BJ (cell line): ENCODE measurements around the gene ACOXL. TPM values are rescaled to one million over a fixed set of nuclear protein-coding genes. Genes with fewer than 3 reads are reported as not detected.

ENCODE experiments used
- CTCF ChIA-PET: fragments of 350-600 bp; formaldehyde crosslinking; extraction: SDS; loops from one replicate; lab custom pipeline; 2021; ENCODE audit warnings: antibody characterized with exemption, inconsistent platforms; lab: Yijun Ruan, JAX
- POLR2A ChIA-PET: fragments of 300-600 bp; sonication (Branson Sonifier 250); formaldehyde crosslinking; extraction: SDS; loops from one replicate; lab custom pipeline; 2021; ENCODE audit warnings: antibody characterized with exemption; lab: Charles Lee
- DNase-seq: peaks from one replicate; pipeline ENCODE4 v3.0.0-alpha.2; 2011; ENCODE audit warnings: low read depth
- H3K27me3 ChIP-seq: 2 replicates; pipeline ENCODE4 v1.6.0; 2011; ENCODE audit warnings: low read length; ENCODE audit not compliant: control insufficient read depth, insufficient read depth
- H3K36me3 ChIP-seq: 2 replicates; pipeline ENCODE4 v1.5.1; 2011; ENCODE audit warnings: low read length; ENCODE audit not compliant: control insufficient read depth, insufficient read depth
- H3K4me3 ChIP-seq: 2 replicates; pipeline ENCODE4 v1.5.1; 2011; ENCODE audit warnings: low read depth, mild to moderate bottlenecking, control low read depth, low read length
- polyA plus RNA-seq: library from polyadenylated mRNA; depleted of rRNA; stranded (reverse); fragments of >200 nt; gene quantifications from 2 replicates; pipeline ENCODE4 v1.2.3, GENCODE V29; 2011
- TF ChIP-seq, protein P1 (sequence below): IDR thresholded peaks from 2 replicates; pipeline ENCODE4 v1.5.1; 2011; ENCODE audit warnings: low read depth, mild to moderate bottlenecking, control low read depth, inconsistent platforms, low read length, moderate library complexity; ENCODE audit not compliant: insufficient read depth

ACOXL gene
- polyA plus RNA-seq, 1 experiment, result not detected

DNA sequence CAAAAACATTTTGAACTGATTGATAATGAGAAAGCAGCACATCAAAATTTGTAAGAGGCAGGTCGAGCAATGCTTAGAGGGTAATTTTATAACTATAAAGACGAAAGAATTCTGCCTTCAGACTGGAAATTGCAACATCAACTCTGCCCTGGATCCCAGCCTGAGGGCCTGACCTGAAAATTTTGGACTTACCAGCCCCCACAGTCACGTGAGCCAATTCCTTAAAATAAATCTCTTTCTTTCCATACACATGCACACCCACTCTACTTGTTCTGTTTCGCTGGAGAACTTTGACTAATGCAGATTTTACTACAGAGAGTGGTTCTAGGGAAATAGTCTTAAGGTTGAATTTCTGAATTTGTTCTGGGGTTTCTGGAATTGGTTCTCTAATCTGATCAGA lies 14.6 kb upstream of the ACOXL start:
- Histone ChIP-seq H3K27me3 (peaks cover 12% of the 10 kb centered on the region), H3K36me3 (no peaks in the 10 kb centered on the region), H3K4me3 (no peak overlapping the region)
- DNase-seq, result no peak
- POLR2A ChIA-PET, result no interaction called here
- CTCF ChIA-PET, result no interaction called here
- TF ChIP-seq, protein P1, sequence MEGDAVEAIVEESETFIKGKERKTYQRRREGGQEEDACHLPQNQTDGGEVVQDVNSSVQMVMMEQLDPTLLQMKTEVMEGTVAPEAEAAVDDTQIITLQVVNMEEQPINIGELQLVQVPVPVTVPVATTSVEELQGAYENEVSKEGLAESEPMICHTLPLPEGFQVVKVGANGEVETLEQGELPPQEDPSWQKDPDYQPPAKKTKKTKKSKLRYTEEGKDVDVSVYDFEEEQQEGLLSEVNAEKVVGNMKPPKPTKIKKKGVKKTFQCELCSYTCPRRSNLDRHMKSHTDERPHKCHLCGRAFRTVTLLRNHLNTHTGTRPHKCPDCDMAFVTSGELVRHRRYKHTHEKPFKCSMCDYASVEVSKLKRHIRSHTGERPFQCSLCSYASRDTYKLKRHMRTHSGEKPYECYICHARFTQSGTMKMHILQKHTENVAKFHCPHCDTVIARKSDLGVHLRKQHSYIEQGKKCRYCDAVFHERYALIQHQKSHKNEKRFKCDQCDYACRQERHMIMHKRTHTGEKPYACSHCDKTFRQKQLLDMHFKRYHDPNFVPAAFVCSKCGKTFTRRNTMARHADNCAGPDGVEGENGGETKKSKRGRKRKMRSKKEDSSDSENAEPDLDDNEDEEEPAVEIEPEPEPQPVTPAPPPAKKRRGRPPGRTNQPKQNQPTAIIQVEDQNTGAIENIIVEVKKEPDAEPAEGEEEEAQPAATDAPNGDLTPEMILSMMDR, result no peak

DNA sequence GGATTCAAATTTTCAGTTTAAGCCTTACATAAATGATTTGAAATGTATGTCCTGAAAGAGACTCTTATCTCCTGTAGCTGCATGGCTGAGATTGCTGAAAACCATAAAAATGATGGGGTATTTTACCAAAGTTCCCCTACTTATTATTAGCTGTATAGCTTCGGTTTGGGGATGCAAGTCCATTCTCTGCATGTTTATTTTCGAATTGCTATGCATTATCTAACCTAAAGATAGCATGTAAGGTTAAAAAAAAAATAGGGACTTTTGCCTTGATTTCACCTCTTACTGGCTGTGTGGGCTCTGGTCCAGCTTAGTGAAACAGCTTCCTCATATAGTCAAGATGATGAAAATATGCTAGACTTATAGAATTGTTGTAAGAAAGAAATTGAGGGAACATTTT lies 14.0 kb upstream of the ACOXL start:
- H3K27me3 ChIP-seq, result peaks cover 12% of the 10 kb centered on the region
- ChIA-PET POLR2A (no interaction called here), CTCF (no interaction called here)
- TF ChIP-seq, protein P1, result no peak
- H3K4me3 ChIP-seq, result no peak overlapping the region
- no peaks in the 10 kb centered on the region for H3K36me3 ChIP-seq
- DNase-seq, result no peak

DNA sequence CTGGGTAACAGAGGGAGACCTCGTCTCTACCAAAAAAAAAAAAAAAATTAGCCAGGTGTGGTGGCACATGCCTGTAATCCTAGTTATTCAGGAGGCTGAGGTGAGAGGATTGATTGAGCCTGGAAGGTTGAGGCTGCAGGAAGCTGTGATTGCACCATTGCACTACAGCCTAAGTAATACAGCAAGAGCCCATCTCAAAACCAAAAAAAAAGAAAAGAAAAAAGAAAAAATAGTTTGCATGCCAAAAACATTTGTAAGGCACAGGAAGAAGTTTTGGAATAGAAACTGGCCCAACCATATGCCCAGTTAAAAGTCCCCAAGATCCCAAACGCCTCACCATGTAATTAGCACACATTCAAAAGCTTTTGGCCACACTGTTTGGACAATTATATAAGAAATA lies 13.4 kb upstream of the ACOXL start:
- ChIA-PET POLR2A (no interaction called here), CTCF (interaction anchor here (1.5 kb wide), 1 partner anchor 36 kb away, joined by 4 read pairs; no protein-coding TSS in a partner anchor)
- H3K36me3 ChIP-seq, result no peaks in the 10 kb centered on the region
- no peak overlapping the region for H3K4me3 ChIP-seq
- H3K27me3 ChIP-seq, result peaks cover 12% of the 10 kb centered on the region
- TF ChIP-seq, protein P1, result no peak
- no peak for DNase-seq

DNA sequence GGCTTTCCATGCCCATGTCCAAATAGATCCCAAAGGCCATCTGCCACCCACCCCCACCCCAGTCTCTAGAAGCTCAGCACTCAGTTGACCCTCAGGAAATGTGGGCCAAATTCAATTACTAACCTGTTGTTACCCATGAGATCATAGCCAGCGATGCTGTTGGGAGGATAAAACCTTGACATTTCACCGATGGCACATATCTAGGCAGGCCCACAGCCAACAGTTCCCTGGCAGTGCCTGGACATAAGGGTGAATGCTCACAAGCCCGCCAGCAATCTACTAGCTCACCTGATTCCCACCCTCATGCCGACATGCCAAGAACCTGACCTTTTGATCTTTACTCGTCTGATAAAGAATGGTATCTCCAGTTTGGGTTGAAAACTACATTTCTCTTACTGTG lies 11.8 kb upstream of the ACOXL start:
- H3K27me3 ChIP-seq, result peaks cover 13% of the 10 kb centered on the region
- ChIA-PET POLR2A (no interaction called here), CTCF (interaction anchor here (1.5 kb wide), 1 partner anchor 35 kb away, joined by 4 read pairs; no protein-coding TSS in a partner anchor)

DNA sequence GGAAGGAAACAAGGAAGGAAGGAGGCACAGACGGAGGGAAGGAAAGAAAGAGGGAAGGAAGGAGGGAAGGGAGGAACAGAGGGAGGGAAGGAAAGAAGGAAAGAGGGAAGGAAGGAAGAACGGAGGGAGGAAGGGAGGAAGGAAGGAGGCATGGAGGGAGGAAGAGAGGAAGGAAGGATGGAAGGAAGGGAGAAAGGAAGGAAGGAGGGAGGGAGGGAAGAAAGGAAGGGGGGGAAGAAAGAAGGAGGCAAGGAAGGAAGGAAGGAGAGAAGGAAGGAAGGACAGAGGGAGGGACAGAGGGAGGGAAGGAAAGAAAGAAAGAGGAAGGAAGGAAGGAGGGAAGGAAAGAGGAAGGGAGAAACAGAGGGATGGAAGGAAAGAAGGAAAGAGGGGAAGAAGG lies 7.6 kb upstream of the ACOXL start:
- TF ChIP-seq, protein P1, result no peak
- peaks cover 20% of the 10 kb centered on the region for H3K27me3 ChIP-seq
- no peak overlapping the region for H3K4me3 ChIP-seq
- POLR2A ChIA-PET, result no interaction called here
- H3K36me3 ChIP-seq, result no peaks in the 10 kb centered on the region
- CTCF ChIA-PET, result no interaction called here
- no peak for DNase-seq

More for the DNA sequence above, 11.8 kb upstream of the ACOXL start:
- TF ChIP-seq, protein P1, result no peak
- H3K36me3 ChIP-seq, result no peaks in the 10 kb centered on the region
- DNase-seq, result no peak
- H3K4me3 ChIP-seq, result no peak overlapping the region
